ENCODE measurements around the gene TPCN1. TPM values are rescaled to one million over a fixed set of nuclear protein-coding genes. Genes with fewer than 3 reads are reported as not detected.

TPCN1 gene
- total RNA-seq, 1 experiment from 2014 or later: 13.5 TPM

GRCh38 chr12:113271853-113272561 is 50.7 kb downstream of the TPCN1 start:
- H3K14ac ChIP-seq (ENCODE audit: insufficient read depth, low read length): no peak overlapping the region
- no peaks in the 10 kb centered on the region for H4K20me1 ChIP-seq (ENCODE audit: control insufficient read depth, insufficient read depth, insufficient read length)
- Mint-ChIP-seq H3K36me3 (ENCODE audit: insufficient read depth in 1 of 3, low read depth in 3 of 3) (peaks cover 5 to 22% (median 19%) of the 10 kb centered on the region in 3 experiments; a peak in 5 of 7 replicates), H3K4me3 (no peak overlapping the region), H3K9me3 (no peaks in the 10 kb centered on the region), H3K4me1 (peaks cover 6 to 13% of the 10 kb centered on the region in 2 experiments), H3K27ac (peak overlapping the region; percentile 6 to 92 (median 10); a peak in 3 of 7 replicates), H3K27me3 (ENCODE audit: low read depth) (no peaks in the 10 kb centered on the region)
- H4K5ac ChIP-seq (ENCODE audit: insufficient read length, low read depth, low read length): no peak overlapping the region
- TF ChIP-seq CTCF (conservative IDR thresholded peaks at IDR 0.05): no peak
- H3K79me2 ChIP-seq (ENCODE audit: insufficient read depth, low read length): no peaks in the 10 kb centered on the region
- no peak overlapping the region for H2BK120ac ChIP-seq (ENCODE audit: low read depth, low read length, poor library complexity, severe bottlenecking)
- no peak overlapping the region for H3K27ac ChIP-seq (ENCODE audit: insufficient read length, low read depth, low read length)
- no peak overlapping the region for H3K18ac ChIP-seq (ENCODE audit: insufficient read length, low read depth, low read length)
- H2BK20ac ChIP-seq (ENCODE audit: low read depth, low read length, poor library complexity, severe bottlenecking): no peak overlapping the region
- H3K4me2 ChIP-seq (ENCODE audit: insufficient read depth, insufficient read length, low read length): no peak overlapping the region
- H4K91ac ChIP-seq (ENCODE audit: insufficient read length, low read depth, low read length): no peak overlapping the region
- H2AK5ac ChIP-seq (ENCODE audit: insufficient read length, low read length): no peak overlapping the region
- H2BK5ac ChIP-seq (ENCODE audit: insufficient read length, low read length): no peak overlapping the region
- no peak overlapping the region for H3T11ph ChIP-seq (ENCODE audit: low read length)
- no peak overlapping the region for H4K8ac ChIP-seq (replicated peaks; ENCODE audit: insufficient read length, low read depth, low read length)
- H3K23ac ChIP-seq (ENCODE audit: insufficient read length, low read depth, low read length): no peak overlapping the region
- no peaks in the 10 kb centered on the region for H3K79me1 ChIP-seq (ENCODE audit: insufficient read depth, low read depth, low read length, poor library complexity, severe bottlenecking)
- H3K56ac ChIP-seq (ENCODE audit: insufficient read length, low read depth, low read length): no peak overlapping the region
- H3K23me2 ChIP-seq (ENCODE audit: insufficient read length, low read depth, low read length, poor library complexity, severe bottlenecking): no peaks in the 10 kb centered on the region
- no peak overlapping the region for H2BK15ac ChIP-seq (ENCODE audit: low read depth, low read length)
- WGBS (ENCODE audit: extremely low coverage, insufficient read length, low lambda C conversion rate): no CpG with 5 or more reads among the region's 12 CpGs
- H3K4ac ChIP-seq (ENCODE audit: low read depth, low read length): no peak overlapping the region
- H3K9me3 ChIP-seq (ENCODE audit: control insufficient read depth, low read depth, low read length): no peaks in the 10 kb centered on the region
- H3K9ac ChIP-seq (ENCODE audit: extremely low read depth, insufficient read length, low read length): no peak overlapping the region
- DNase-seq: no peak
- H2AFZ ChIP-seq (ENCODE audit: low read length): no peak overlapping the region
- H3K27me3 ChIP-seq (ENCODE audit: insufficient read depth, low read length): no peaks in the 10 kb centered on the region
- H2BK12ac ChIP-seq (ENCODE audit: insufficient read length, low read depth, low read length): no peak overlapping the region
- no peaks in the 10 kb centered on the region for H3K4me1 ChIP-seq (ENCODE audit: insufficient read depth, low read length)

Data from H9 (cell line).